ENCODE data around the gene EWSR1.

DNA sequence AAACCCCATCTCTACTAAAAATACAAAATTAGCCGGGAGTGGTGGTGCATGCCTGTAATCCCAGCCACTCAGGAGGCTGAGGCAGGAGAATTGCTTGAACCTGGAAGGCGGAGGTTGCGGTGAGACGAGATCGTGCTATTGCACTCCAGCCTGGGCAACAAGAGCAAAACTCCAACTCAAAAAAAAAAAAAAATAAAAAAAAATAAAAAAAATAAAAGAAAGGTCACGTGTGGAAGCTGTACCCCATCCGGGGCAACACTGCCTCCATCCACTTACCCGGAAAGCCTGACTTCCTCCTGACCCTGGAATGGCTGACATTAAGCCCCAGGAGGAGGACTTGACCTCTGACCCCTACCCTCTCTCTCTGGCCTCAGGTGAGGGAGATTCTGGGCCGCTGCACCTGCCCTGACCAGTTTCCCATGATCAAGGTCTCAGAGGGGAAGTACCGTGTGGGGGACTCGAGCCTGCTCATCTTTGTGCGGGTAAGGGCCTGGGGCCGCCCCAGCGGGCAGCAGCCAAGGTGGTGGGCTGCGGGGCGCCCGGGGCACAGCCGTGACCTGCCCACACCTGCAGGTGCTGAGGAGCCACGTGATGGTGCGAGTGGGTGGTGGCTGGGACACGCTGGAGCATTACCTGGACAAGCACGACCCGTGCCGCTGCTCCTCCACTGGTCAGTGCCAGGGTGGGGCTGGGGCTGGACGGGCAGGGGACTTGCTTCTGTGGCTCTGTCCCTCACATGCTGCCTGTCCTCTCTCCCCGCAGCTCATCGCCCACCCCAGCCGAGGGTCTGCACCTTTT lies 42.2 kb downstream of the EWSR1 start:
- TF ChIP-seq, protein P1, sequence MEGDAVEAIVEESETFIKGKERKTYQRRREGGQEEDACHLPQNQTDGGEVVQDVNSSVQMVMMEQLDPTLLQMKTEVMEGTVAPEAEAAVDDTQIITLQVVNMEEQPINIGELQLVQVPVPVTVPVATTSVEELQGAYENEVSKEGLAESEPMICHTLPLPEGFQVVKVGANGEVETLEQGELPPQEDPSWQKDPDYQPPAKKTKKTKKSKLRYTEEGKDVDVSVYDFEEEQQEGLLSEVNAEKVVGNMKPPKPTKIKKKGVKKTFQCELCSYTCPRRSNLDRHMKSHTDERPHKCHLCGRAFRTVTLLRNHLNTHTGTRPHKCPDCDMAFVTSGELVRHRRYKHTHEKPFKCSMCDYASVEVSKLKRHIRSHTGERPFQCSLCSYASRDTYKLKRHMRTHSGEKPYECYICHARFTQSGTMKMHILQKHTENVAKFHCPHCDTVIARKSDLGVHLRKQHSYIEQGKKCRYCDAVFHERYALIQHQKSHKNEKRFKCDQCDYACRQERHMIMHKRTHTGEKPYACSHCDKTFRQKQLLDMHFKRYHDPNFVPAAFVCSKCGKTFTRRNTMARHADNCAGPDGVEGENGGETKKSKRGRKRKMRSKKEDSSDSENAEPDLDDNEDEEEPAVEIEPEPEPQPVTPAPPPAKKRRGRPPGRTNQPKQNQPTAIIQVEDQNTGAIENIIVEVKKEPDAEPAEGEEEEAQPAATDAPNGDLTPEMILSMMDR (IDR thresholded peaks at IDR 0.05; ENCODE audit: insufficient read depth, low read length), result no peak
- TF ChIP-seq GABPA (IDR thresholded peaks at IDR 0.05; ENCODE audit: low read depth), result no peak

Data from HL-60 (cell line).